ENCODE data around the gene GTF3C1. TPM values are rescaled to one million over a fixed set of nuclear protein-coding genes. Genes with fewer than 3 reads are reported as not detected.

Gene GTF3C1
- total and polyA plus RNA-seq, 3 experiments from 2014 or later = 58.6 to 62.7 (median 60.4) TPM

GRCh38 chr16:27515874-27516353 lies 33.8 kb downstream of the GTF3C1 start:
- no peaks in the 10 kb centered on the region for H3K4me1 ChIP-seq (ENCODE audit: insufficient read depth, low read length)
- H3K27ac ChIP-seq (ENCODE audit: low read depth, low read length) = no peak overlapping the region
- Mint-ChIP-seq H3K27me3 (no peaks in the 10 kb centered on the region), H3K27ac (peak overlapping the region in 2 of 8 donors; percentile 67 to 78), H3K9me3 (no peaks in the 10 kb centered on the region), H3K36me3 (peaks cover 5 to 77% (median 15%) of the 10 kb centered on the region in 3 donors), H3K4me1 (peaks cover 0 to 5% (median 0%) of the 10 kb centered on the region in 3 donors), H3K4me3 (no peak overlapping the region)
- H3K27me3 ChIP-seq (ENCODE audit: insufficient read depth, low read length, poor library complexity, severe bottlenecking) = no peaks in the 10 kb centered on the region
- ChIA-PET POLR2A (no interaction called here), CTCF (interaction anchor here (1.2 kb wide), 1 partner anchor 15 kb away, joined by 4 read pairs; no protein-coding TSS in a partner anchor)
- no peak for DNase-seq
- H3K9me3 ChIP-seq (ENCODE audit: low read length) = no peaks in the 10 kb centered on the region
- H3K4me3 ChIP-seq (ENCODE audit: low read length) = no peak overlapping the region
- H3K36me3 ChIP-seq (ENCODE audit: insufficient read depth, low read length) = peaks cover 10% of the 10 kb centered on the region

GRCh38 chr16:27514806-27515205 lies 34.9 kb downstream of the GTF3C1 start:
- Mint-ChIP-seq H3K36me3 (peaks cover 8 to 84% (median 16%) of the 10 kb centered on the region in 3 donors), H3K4me1 (peaks cover 0 to 5% (median 0%) of the 10 kb centered on the region in 3 donors), H3K27ac (peak overlapping the region in 3 of 8 donors; percentile 62 to 90 (median 66)), H3K9me3 (no peaks in the 10 kb centered on the region), H3K27me3 (no peaks in the 10 kb centered on the region), H3K4me3 (no peak overlapping the region)
- Histone ChIP-seq H3K9me3 (ENCODE audit: low read length) (no peaks in the 10 kb centered on the region), H3K27me3 (ENCODE audit: insufficient read depth, low read length, poor library complexity, severe bottlenecking) (no peaks in the 10 kb centered on the region), H3K36me3 (ENCODE audit: insufficient read depth, low read length) (peaks cover 16% of the 10 kb centered on the region), H3K4me3 (ENCODE audit: low read length) (no peak overlapping the region), H3K4me1 (ENCODE audit: insufficient read depth, low read length) (no peaks in the 10 kb centered on the region), H3K27ac (ENCODE audit: low read depth, low read length) (no peak overlapping the region)
- CTCF ChIA-PET = interaction anchor here (0.6 to 1.0 kb wide), 2 partner anchors 9 to 206 kb away, joined by 3 read pairs; no protein-coding TSS in a partner anchor
- POLR2A ChIA-PET = no interaction called here
- DNase-seq = no peak

GRCh38 chr16:27511657-27512448 lies 37.9 kb downstream of the GTF3C1 start:
- H3K27me3 Mint-ChIP-seq = no peaks in the 10 kb centered on the region
- ChIA-PET CTCF (no interaction called here), POLR2A (no interaction called here)
- H3K4me3 ChIP-seq (ENCODE audit: low read length) = no peak overlapping the region
- peaks cover 26% of the 10 kb centered on the region for H3K36me3 ChIP-seq (ENCODE audit: insufficient read depth, low read length)
- no peak for DNase-seq
- H3K27ac ChIP-seq (ENCODE audit: low read depth, low read length) = no peak overlapping the region
- no peaks in the 10 kb centered on the region for H3K27me3 ChIP-seq (ENCODE audit: insufficient read depth, low read length, poor library complexity, severe bottlenecking)
- no peaks in the 10 kb centered on the region for H3K9me3 ChIP-seq (ENCODE audit: low read length)
- no peak overlapping the region for H3K4me3 Mint-ChIP-seq
- H3K4me1 Mint-ChIP-seq = peaks cover 0 to 5% (median 0%) of the 10 kb centered on the region in 3 donors
- peaks cover 17 to 85% (median 17%) of the 10 kb centered on the region in 3 donors for H3K36me3 Mint-ChIP-seq
- H3K27ac Mint-ChIP-seq = peak overlapping the region in 4 of 8 donors; percentile 22 to 42 (median 34)
- H3K4me1 ChIP-seq (ENCODE audit: insufficient read depth, low read length) = no peaks in the 10 kb centered on the region
- no peaks in the 10 kb centered on the region for H3K9me3 Mint-ChIP-seq

- no peaks in the 10 kb centered on the region for H3K9me3 Mint-ChIP-seq
- no peak overlapping the region for H3K4me3 ChIP-seq (ENCODE audit: low read length)
- H3K27ac Mint-ChIP-seq = no peak overlapping the region
- no peak overlapping the region for H3K27ac ChIP-seq (ENCODE audit: low read depth, low read length)
- no peaks in the 10 kb centered on the region for H3K4me1 ChIP-seq (ENCODE audit: insufficient read depth, low read length)
- peaks cover 19 to 95% (median 31%) of the 10 kb centered on the region in 3 donors for H3K36me3 Mint-ChIP-seq
- no peaks in the 10 kb centered on the region for H3K27me3 ChIP-seq (ENCODE audit: insufficient read depth, low read length, poor library complexity, severe bottlenecking)
- no peaks in the 10 kb centered on the region for H3K9me3 ChIP-seq (ENCODE audit: low read length)
- no peak for DNase-seq
- no peaks in the 10 kb centered on the region for H3K27me3 Mint-ChIP-seq
- no peak overlapping the region for H3K4me3 Mint-ChIP-seq
- H3K4me1 Mint-ChIP-seq = no peaks in the 10 kb centered on the region
- ChIA-PET CTCF (no interaction called here), POLR2A (no interaction called here)
- H3K36me3 ChIP-seq (ENCODE audit: insufficient read depth, low read length) = peaks cover 52% of the 10 kb centered on the region
Measured at GRCh38 chr16:27508476-27508875, 41.2 kb downstream of the GTF3C1 start.

GRCh38 chr16:27506771-27507170 lies 42.9 kb downstream of the GTF3C1 start:
- H3K9me3 Mint-ChIP-seq = no peaks in the 10 kb centered on the region
- H3K27ac Mint-ChIP-seq = peak overlapping the region in 3 of 8 donors; percentile 41 to 64 (median 57)
- Histone ChIP-seq H3K4me3 (ENCODE audit: low read length) (no peak overlapping the region), H3K27me3 (ENCODE audit: insufficient read depth, low read length, poor library complexity, severe bottlenecking) (no peaks in the 10 kb centered on the region), H3K4me1 (ENCODE audit: insufficient read depth, low read length) (no peaks in the 10 kb centered on the region), H3K9me3 (ENCODE audit: low read length) (no peaks in the 10 kb centered on the region), H3K36me3 (ENCODE audit: insufficient read depth, low read length) (peaks cover 69% of the 10 kb centered on the region), H3K27ac (ENCODE audit: low read depth, low read length) (no peak overlapping the region)
- no peak overlapping the region for H3K4me3 Mint-ChIP-seq
- H3K27me3 Mint-ChIP-seq = no peaks in the 10 kb centered on the region
- no peak for DNase-seq
- POLR2A ChIA-PET = no interaction called here
- H3K4me1 Mint-ChIP-seq = no peaks in the 10 kb centered on the region
- peaks cover 19 to 96% (median 42%) of the 10 kb centered on the region in 3 donors for H3K36me3 Mint-ChIP-seq
- CTCF ChIA-PET = interaction anchor here (1.0 kb wide), 1 partner anchor 8 kb away, joined by 3 read pairs; no protein-coding TSS in a partner anchor

DNA sequence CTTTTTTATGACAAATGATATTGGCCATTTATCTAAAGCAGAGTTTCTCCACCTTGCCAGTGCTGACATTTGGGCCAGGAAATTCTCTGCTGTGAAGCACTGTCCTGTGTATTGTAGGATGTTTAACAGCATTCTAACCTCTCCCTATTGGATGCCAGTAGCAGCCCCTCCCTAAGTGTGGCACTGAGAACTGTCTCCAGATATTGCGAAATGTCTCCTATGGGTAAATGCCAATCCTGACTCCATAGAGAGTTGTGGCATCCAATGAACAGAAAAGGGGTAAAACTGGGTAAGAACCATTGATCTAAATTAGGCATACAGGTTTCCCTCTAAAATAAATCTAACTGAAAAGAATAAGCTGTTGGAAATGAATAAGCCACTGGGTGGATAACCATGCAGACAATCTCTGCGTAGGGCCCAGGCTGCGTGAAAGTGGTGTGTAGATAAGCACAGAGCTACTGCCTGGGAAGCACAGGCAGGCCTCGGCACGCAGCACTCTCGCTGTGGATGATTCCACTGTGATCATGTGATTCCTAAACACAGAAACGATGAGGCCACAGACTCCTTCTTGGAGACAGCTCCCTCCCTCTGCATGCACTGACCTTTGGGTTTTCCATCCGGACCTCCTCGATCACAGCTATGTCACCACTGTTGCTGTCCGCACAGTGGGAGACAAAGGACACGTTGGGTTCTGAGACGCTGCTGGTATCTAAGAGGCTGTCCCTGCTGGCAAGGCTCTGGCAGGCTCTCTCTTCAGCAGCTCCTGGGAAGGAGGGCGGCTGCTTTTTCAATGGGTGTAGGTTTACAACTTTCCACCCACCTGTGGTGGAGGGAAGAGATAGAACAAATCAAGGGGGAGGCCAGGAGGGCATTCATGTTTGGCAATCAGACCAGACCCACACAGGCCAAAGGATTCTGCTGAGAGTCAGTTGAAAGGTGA lies 44.1 kb downstream of the GTF3C1 start:
- H3K36me3 ChIP-seq (ENCODE audit: insufficient read depth, low read length) = peaks cover 71% of the 10 kb centered on the region
- no peaks in the 10 kb centered on the region for H3K4me1 ChIP-seq (ENCODE audit: insufficient read depth, low read length)
- H3K4me3 Mint-ChIP-seq = no peak overlapping the region
- no peak overlapping the region for H3K27ac ChIP-seq (ENCODE audit: low read depth, low read length)
- no peaks in the 10 kb centered on the region for H3K4me1 Mint-ChIP-seq
- no peaks in the 10 kb centered on the region for H3K27me3 ChIP-seq (ENCODE audit: insufficient read depth, low read length, poor library complexity, severe bottlenecking)
- DNase-seq = no peak
- no peaks in the 10 kb centered on the region for H3K27me3 Mint-ChIP-seq
- no peaks in the 10 kb centered on the region for H3K9me3 Mint-ChIP-seq
- H3K36me3 Mint-ChIP-seq = peaks cover 16 to 96% (median 48%) of the 10 kb centered on the region in 3 donors
- no peak overlapping the region for H3K4me3 ChIP-seq (ENCODE audit: low read length)
- ChIA-PET CTCF (interaction anchor here (1.0 kb wide), 1 partner anchor 10 kb away, joined by 3 read pairs; no protein-coding TSS in a partner anchor), POLR2A (no interaction called here)
- H3K27ac Mint-ChIP-seq = peak overlapping the region in 3 of 8 donors; percentile 11 to 18 (median 17)
- no peaks in the 10 kb centered on the region for H3K9me3 ChIP-seq (ENCODE audit: low read length)

- H3K27me3 ChIP-seq (ENCODE audit: insufficient read depth, low read length, poor library complexity, severe bottlenecking) = no peaks in the 10 kb centered on the region
- Mint-ChIP-seq H3K9me3 (no peaks in the 10 kb centered on the region), H3K4me3 (no peak overlapping the region), H3K27me3 (no peaks in the 10 kb centered on the region), H3K27ac (no peak overlapping the region), H3K4me1 (no peaks in the 10 kb centered on the region), H3K36me3 (peaks cover 14 to 99% (median 51%) of the 10 kb centered on the region in 3 donors)
- H3K9me3 ChIP-seq (ENCODE audit: low read length) = no peaks in the 10 kb centered on the region
- no peaks in the 10 kb centered on the region for H3K4me1 ChIP-seq (ENCODE audit: insufficient read depth, low read length)
- DNase-seq = no peak
- ChIA-PET POLR2A (no interaction called here), CTCF (no interaction called here)
- H3K27ac ChIP-seq (ENCODE audit: low read depth, low read length) = no peak overlapping the region
- no peak overlapping the region for H3K4me3 ChIP-seq (ENCODE audit: low read length)
- H3K36me3 ChIP-seq (ENCODE audit: insufficient read depth, low read length) = peaks cover 74% of the 10 kb centered on the region
Measured at GRCh38 chr16:27503662-27504061, 46.1 kb downstream of the GTF3C1 start.
